Colonic mucosa (tissue), 4 donors: ENCODE measurements around the gene GPR37L1. TPM values are rescaled to one million over a fixed set of nuclear protein-coding genes. Genes with fewer than 3 reads are reported as not detected.
A peak's percentile ranks its signal among the peaks of the same experiment; 100 is the strongest.

ENCODE experiments used
- DNase-seq: peaks from one replicate; pipeline ENCODE4 v3.0.0-alpha.2; 2020
- H3K27ac ChIP-seq: fragments of 200-600 bp; one replicate; pipeline ENCODE4 v1.8.0; 2021
- H3K27me3 ChIP-seq: fragments of 200-600 bp; one replicate; pipeline ENCODE4 v1.8.0; 2021
- H3K36me3 ChIP-seq: fragments of 200-600 bp; one replicate; pipeline ENCODE4 v1.8.0; 2021
- H3K4me1 ChIP-seq: fragments of 200-600 bp; one replicate; pipeline ENCODE4 v1.8.0; 2021; ENCODE audit warnings: mild to moderate bottlenecking
- H3K4me3 ChIP-seq: fragments of 200-600 bp; one replicate; pipeline ENCODE4 v1.8.0; 2021
- H3K9ac ChIP-seq, 2 donors: one replicate each; pipeline ENCODE4 v1.7.0; 2013; ENCODE audit warnings: control low read depth in 2 of 2, low read depth in 2 of 2, low read length in 2 of 2
- H3K9me3 ChIP-seq: fragments of 200-600 bp; one replicate; pipeline ENCODE4 v1.8.0; 2021
- intact Hi-C: fragments of 100-400 bp; cut with DNase I; formaldehyde crosslinking; loops from one replicate; pipeline ENCODE4 v1.14.1; 2022
- total RNA-seq, 2 donors: library from RNA; stranded (reverse); fragmentation: NEBNext Ultra II Directional in 1 of 2; extraction: Animal tissue kit (Norgen Biotek cat#: 25700) in 1 of 2; gene quantifications; one replicate each; pipeline ENCODE4 v1.2.1, GENCODE V29; 2021
- TF ChIP-seq, protein P1 (sequence below): fragments of 200-600 bp; IDR thresholded peaks from one replicate; pipeline ENCODE4 v1.8.0; 2022; ENCODE audit warnings: antibody characterized with exemption, mild to moderate bottlenecking
- donor health status: healthy.
- donor health status: DM: no; HTN: no; CAD: no.
- donor health status: DM: no; HTN: no; CAD: no.

GPR37L1 gene
- total RNA-seq, 2 donors from 2014 or later, result 1.6 to 3.1 TPM

DNA sequence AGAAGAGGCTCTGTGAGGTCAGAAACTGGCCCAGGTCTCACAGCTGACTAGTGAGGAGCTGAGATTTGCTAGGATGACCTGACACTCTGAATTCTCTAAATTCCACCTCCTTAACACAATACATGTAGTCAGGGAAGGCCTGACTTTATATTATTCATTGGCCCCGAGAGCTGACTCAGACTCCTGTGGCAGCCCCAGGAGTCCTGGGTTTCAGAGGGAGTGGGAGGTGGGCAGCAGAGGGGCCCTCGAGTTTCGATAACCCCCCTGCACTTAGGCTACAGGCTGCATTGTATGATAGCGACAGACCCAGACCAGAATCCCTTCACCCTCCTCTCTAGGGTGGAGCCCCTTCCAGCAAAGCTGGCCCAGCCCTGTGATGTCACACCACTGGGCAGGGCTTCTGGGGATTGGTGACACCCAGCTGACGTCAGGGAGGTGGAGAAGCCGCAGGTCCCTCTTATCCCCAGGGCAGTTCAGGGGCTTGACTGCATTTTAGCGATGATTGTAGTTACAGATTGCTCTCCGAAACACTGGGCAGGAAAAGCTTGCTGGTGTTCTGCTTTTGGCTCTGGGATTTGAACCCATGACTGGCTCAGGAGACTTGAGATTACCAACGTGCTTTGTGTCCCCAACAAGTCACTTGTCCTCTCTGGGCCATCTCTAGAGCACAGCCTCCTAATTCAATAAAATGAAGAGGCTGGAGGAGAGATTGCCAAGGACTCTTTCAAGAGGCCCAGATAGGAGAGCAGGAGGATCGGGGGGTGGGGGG lies 17.0 kb upstream of the GPR37L1 start:
- Histone ChIP-seq H3K9ac (peak overlapping the region; percentile 62 to 98), H3K9me3 (no peaks in the 10 kb centered on the region), H3K27ac (peak overlapping the region; percentile 97), H3K4me3 (peak overlapping the region; percentile 1), H3K36me3 (no peaks in the 10 kb centered on the region), H3K27me3 (no peaks in the 10 kb centered on the region), H3K4me1 (peaks cover 13% of the 10 kb centered on the region)
- DNase-seq, result peak; percentile 95
- intact Hi-C loops, result loop anchor here (5.0 kb wide), 1 partner anchor 93 kb away; the partner anchor contains the start of gene ELF3
- TF ChIP-seq, protein P1, sequence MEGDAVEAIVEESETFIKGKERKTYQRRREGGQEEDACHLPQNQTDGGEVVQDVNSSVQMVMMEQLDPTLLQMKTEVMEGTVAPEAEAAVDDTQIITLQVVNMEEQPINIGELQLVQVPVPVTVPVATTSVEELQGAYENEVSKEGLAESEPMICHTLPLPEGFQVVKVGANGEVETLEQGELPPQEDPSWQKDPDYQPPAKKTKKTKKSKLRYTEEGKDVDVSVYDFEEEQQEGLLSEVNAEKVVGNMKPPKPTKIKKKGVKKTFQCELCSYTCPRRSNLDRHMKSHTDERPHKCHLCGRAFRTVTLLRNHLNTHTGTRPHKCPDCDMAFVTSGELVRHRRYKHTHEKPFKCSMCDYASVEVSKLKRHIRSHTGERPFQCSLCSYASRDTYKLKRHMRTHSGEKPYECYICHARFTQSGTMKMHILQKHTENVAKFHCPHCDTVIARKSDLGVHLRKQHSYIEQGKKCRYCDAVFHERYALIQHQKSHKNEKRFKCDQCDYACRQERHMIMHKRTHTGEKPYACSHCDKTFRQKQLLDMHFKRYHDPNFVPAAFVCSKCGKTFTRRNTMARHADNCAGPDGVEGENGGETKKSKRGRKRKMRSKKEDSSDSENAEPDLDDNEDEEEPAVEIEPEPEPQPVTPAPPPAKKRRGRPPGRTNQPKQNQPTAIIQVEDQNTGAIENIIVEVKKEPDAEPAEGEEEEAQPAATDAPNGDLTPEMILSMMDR, result no peak

DNA sequence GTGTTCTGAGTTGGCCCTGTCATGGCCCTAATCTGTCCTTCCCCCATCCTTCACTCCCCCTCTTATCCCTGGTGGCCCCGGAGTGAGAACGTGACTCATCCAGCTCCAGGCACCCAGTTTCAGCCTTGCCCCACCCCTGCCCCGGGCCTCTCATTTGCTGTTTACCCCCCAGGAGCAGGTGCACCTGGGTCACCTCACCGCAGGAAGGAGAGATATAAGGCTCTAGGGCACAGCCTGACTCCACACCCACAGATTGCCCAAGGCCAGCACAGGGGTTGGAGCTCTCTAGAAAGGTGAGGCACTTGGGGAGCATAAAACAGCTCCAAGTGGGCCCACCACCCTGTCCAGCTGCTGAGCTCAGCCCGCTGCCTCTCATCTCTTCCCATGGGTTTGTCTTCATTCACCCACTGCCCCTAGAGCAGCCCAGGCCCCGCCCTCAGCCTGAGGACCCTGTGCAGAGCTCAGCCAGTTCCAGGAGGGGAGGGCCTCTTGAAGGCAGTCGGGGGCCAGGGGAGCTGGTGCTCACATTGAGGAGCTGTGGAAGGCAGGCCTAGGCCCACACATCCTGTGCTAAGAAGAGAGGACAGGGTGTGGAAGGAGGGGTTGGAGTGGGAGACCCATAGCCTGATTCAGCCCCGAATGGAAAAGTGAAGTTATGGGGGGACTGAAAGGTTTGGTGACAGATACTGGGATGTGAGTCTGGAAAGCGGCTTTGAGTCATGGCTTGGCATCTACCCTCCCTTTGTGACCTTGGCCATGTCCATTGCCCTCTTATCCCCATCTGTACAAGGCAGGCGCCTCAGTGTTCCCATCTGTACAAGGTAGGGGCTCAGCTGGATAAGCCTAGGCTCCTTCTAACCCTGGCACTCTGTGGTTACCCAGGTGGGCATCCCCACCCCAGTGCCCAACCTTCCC lies 16.1 kb upstream of the GPR37L1 start:
- TF ChIP-seq, protein P1, result no peak
- no peaks in the 10 kb centered on the region for H3K9me3 ChIP-seq
- peak overlapping the region; percentile 97 for H3K27ac ChIP-seq
- peak; percentile 94 for DNase-seq
- H3K4me3 ChIP-seq, result no peak overlapping the region
- peaks cover 13% of the 10 kb centered on the region for H3K4me1 ChIP-seq
- peak overlapping the region; percentile 82 to 98 for H3K9ac ChIP-seq
- intact Hi-C loops, result loop anchor here (5.0 kb wide), 1 partner anchor 94 kb away; the partner anchor contains the start of gene ELF3
- H3K27me3 ChIP-seq, result no peaks in the 10 kb centered on the region
- no peaks in the 10 kb centered on the region for H3K36me3 ChIP-seq

DNA sequence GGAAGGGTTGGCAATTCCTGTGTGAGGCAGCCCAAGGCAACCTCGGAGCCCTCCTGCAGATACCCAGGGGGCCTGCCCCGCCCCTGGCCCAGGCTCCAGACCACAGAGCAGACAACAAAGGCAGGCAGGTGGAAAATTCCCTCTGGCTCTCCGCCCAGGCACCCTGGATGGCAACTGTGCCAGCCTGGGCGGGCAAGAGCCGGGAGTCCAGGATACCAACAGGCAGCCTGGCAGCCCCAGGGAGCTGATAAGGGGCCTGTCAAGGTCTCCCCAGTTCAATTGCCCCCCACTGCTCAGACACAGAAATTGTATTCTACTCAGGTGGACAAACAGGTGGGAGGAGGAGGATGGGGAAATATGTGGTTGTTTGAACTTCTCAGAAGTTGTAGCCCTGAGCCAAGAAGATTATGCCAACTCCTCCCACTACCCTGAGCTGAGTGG lies 15.4 kb upstream of the GPR37L1 start:
- DNase-seq, result peak; percentile 89
- Histone ChIP-seq H3K27ac (peak overlapping the region; percentile 97), H3K9me3 (no peaks in the 10 kb centered on the region), H3K4me1 (peaks cover 13% of the 10 kb centered on the region), H3K4me3 (no peak overlapping the region), H3K9ac (peak overlapping the region; percentile 82 to 98), H3K36me3 (no peaks in the 10 kb centered on the region), H3K27me3 (no peaks in the 10 kb centered on the region)
- TF ChIP-seq, protein P1, result no peak
- intact Hi-C loops, result loop anchor here (5.0 kb wide), 1 partner anchor 95 kb away; the partner anchor contains the start of gene ELF3

DNA sequence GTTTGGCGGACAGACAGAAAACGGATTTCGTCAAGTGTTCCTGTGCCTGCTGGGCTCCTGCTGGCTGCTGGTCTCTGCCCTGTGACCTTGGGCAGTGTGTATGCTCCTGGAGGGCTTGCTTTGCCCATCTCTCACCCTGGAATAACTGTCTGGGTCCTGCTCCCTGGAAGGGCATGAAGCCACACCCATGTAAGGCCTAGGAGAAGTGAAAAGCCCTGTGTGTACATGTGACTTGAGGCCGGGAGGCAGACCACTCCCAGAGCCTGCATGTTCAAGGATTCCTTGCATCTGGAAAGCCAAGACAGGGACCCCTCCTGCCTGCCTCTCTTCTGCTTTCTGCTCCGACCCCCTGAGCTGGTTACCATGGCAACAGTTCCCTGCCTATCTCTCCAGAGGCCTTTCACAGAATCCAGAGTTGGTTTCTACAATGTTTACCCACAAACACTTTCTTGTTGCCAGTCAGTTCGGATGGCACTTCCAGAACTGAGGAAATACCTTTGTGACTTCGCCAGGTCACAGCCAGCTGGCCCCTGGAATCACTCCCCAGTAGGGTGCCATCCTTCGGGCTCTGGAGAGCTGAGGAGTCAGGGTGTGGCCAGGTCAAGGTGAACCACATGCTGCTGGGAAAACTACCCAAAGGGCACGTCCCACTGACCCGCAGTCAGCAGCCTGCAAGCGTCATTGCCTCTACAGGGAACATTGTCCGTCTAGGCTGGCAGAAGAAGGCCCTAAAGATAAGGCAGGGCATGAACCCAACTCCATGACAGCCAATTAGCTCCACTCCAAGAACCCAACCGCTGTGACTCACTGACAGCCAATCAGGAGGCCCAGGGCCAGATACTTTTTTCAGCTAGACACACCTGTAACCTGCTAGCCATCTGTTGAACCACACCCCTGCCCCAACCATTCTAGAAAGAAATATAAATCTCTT lies 14.7 kb upstream of the GPR37L1 start:
- no peaks in the 10 kb centered on the region for H3K9me3 ChIP-seq
- peak overlapping the region; percentile 82 to 98 for H3K9ac ChIP-seq
- no peak overlapping the region for H3K4me3 ChIP-seq
- TF ChIP-seq, protein P1, result no peak
- peak overlapping the region; percentile 97 for H3K27ac ChIP-seq
- H3K4me1 ChIP-seq, result peaks cover 15% of the 10 kb centered on the region
- intact Hi-C loops, result loop anchor here (5.0 kb wide), 1 partner anchor 96 kb away; the partner anchor contains the start of gene ELF3
- peak; percentile 94 for DNase-seq
- no peaks in the 10 kb centered on the region for H3K27me3 ChIP-seq
- no peaks in the 10 kb centered on the region for H3K36me3 ChIP-seq
